ENCODE measurements around the gene SDR42E1. TPM values are rescaled to one million over a fixed set of nuclear protein-coding genes. Genes with fewer than 3 reads are reported as not detected.

SDR42E1 gene
- total and polyA plus RNA-seq, 2 of the 8 experiments (the other 6 are each of a cell fraction or from before 2014, with no cell fraction given) = 0.03 TPM; not detected in 1

- H3K4me2 ChIP-seq (ENCODE audit: insufficient read depth in 1 of 2, low read depth in 2 of 2, low read length in 2 of 2) = no peak overlapping the region
- no peak overlapping the region for H3K23ac ChIP-seq (ENCODE audit: insufficient read length)
- H3K27ac ChIP-seq (ENCODE audit: low read depth, low read length) = no peak overlapping the region
- 95% methylated on average over 1 of the region's 1 CpG; no CpG with 5 or more reads in 1 of the 2 experiments for WGBS, 2 experiments (ENCODE audit: extremely low coverage in 1 of 2, insufficient coverage in 1 of 2, insufficient read length in 1 of 2, insufficient replicate concordance in 2 of 2, low coverage in 1 of 2, low lambda C conversion rate in 2 of 2, missing lambda C conversion rate in 1 of 2)
- H4K5ac ChIP-seq (ENCODE audit: insufficient read length, low read depth, low read length) = no peak overlapping the region
- no peak for FAIRE-seq
- no peaks in the 10 kb centered on the region for H3K79me1 ChIP-seq (ENCODE audit: low read depth, low read length)
- no peak overlapping the region for H4K91ac ChIP-seq (replicated peaks; ENCODE audit: insufficient read length, low read length)
- no peak overlapping the region for H2BK5ac ChIP-seq (ENCODE audit: low read depth, low read length)
- no peaks in the 10 kb centered on the region for H4K20me1 ChIP-seq (replicated peaks in 1 of 2; ENCODE audit: control insufficient read depth in 1 of 2, insufficient read depth in 2 of 2, low read length in 2 of 2)
- H2BK12ac ChIP-seq (ENCODE audit: low read depth, low read length) = no peak overlapping the region
- no peak overlapping the region for H3K14ac ChIP-seq (ENCODE audit: insufficient read length)
- no peak for DNase-seq (ENCODE audit: low read depth in 1 of 2, low spot score in 2 of 2)
- H4K8ac ChIP-seq (ENCODE audit: extremely low read depth, insufficient read depth, low read length) = no peak overlapping the region
- ChIA-PET POLR2A (ENCODE audit: partially characterized antibody) (interaction anchor here (1.1 kb wide), 1 partner anchor 10 kb away, joined by 3 read pairs; no protein-coding TSS in a partner anchor), CTCF (ENCODE audit: partially characterized antibody) (interaction anchor here (0.7 to 4.2 kb wide), 11 partner anchors 8 to 195 kb away, joined by 3 to 38 read pairs (median 9); no protein-coding TSS in a partner anchor)
- H3K56ac ChIP-seq (replicated peaks; ENCODE audit: insufficient read length, low read depth, low read length) = no peak overlapping the region
- H3K79me2 ChIP-seq (ENCODE audit: control insufficient read depth in 1 of 2, insufficient read depth in 2 of 2, low read length in 2 of 2) = no peaks in the 10 kb centered on the region
- H3K4me1 ChIP-seq (replicated peaks in 1 of 4; ENCODE audit: control insufficient read depth in 3 of 4, insufficient read depth in 4 of 4, low read length in 3 of 4) = no peaks in the 10 kb centered on the region
- no peak overlapping the region for H3K18ac ChIP-seq (ENCODE audit: extremely low read depth, low read length)
- H3K4ac ChIP-seq (replicated peaks; ENCODE audit: insufficient read length, low read depth, low read length) = no peak overlapping the region
- no peak overlapping the region for H3K4me3 ChIP-seq (ENCODE audit: extremely low read depth in 1 of 4, insufficient read depth in 2 of 4, low read depth in 3 of 4, low read length in 4 of 4)
- no peaks in the 10 kb centered on the region for H3K23me2 ChIP-seq (ENCODE audit: low read depth, low read length)
- no peak overlapping the region for H3K9ac ChIP-seq (replicated peaks in 1 of 4; ENCODE audit: extremely low read depth in 1 of 4, low read depth in 3 of 4, low read length in 3 of 4)
- no peak overlapping the region for H2BK120ac ChIP-seq (replicated peaks; ENCODE audit: low read depth, low read length)
- peaks cover 0 to 1% (median 0%) of the 10 kb centered on the region in 4 experiments; a peak in 1 of 7 replicates for H3K27me3 ChIP-seq (replicated peaks in 1 of 4; ENCODE audit: control insufficient read depth in 3 of 4, extremely low read depth in 1 of 4, insufficient read depth in 3 of 4, low read length in 3 of 4)
- no peak overlapping the region for H2AK5ac ChIP-seq (ENCODE audit: low read depth, low read length)
- H3K9me3 ChIP-seq (ENCODE audit: insufficient read depth in 2 of 2, low read depth in 1 of 2, low read length in 1 of 2) = no peaks in the 10 kb centered on the region
- no peak overlapping the region for H2BK15ac ChIP-seq (ENCODE audit: low read length)
- H2AFZ ChIP-seq (ENCODE audit: low read length) = no peak overlapping the region
- no peak overlapping the region for H2BK20ac ChIP-seq (ENCODE audit: low read length)
- TF ChIP-seq E2F6 (IDR thresholded peaks at IDR 0.05) = no peak
- TF ChIP-seq YY1 (IDR thresholded peaks at IDR 0.05; ENCODE audit: low read depth, low read length) = no peak
- no peak for TF ChIP-seq HDAC6 (IDR thresholded peaks at IDR 0.05; ENCODE audit: low read depth, low read length)
- TF ChIP-seq EGR1 (IDR thresholded peaks at IDR 0.05; ENCODE audit: borderline replicate concordance, low read depth, low read length) = no peak
- TF ChIP-seq EZH2 (IDR thresholded peaks at IDR 0.05; ENCODE audit: low read depth, low read length, severe bottlenecking) = no peak
- TF ChIP-seq CREB1 (IDR thresholded peaks at IDR 0.05) = no peak
- TF ChIP-seq MAFK (IDR thresholded peaks at IDR 0.05; ENCODE audit: low read depth, low read length) = no peak
- TF ChIP-seq CBX5 (IDR thresholded peaks at IDR 0.05; ENCODE audit: low read depth, low read length) = no peak
- H3K36me3 ChIP-seq (ENCODE audit: control insufficient read depth in 2 of 4, insufficient read depth in 4 of 4, low read length in 3 of 4) = no peaks in the 10 kb centered on the region
Measured at GRCh38 chr16:82059983-82060421, 48.7 kb upstream of the SDR42E1 start.

Measured in H1 (cell line).